Neural cell (in vitro differentiated cells): ENCODE measurements around the gene VAV2.

ENCODE experiments used
- EP300 ChIP-seq: fragments of 450-650 bp; conservative IDR thresholded peaks from 2 replicates; pipeline ENCODE4 v1.6.1; 2014; ENCODE audit warnings: antibody characterized with exemption, mild to moderate bottlenecking, moderate library complexity; ENCODE audit not compliant: poor library complexity, severe bottlenecking
- EZH2 ChIP-seq: fragments of 200-600, 300-800 bp; shearing (Covaris generic), sonication (generic); IDR thresholded peaks from 2 replicates; pipeline ENCODE4 v1.6.1; 2014; ENCODE audit warnings: antibody characterized with exemption, low read length, borderline replicate concordance, mild to moderate bottlenecking; ENCODE audit not compliant: insufficient read depth, poor library complexity, severe bottlenecking
- MXI1 ChIP-seq: fragments of 450-650 bp; conservative IDR thresholded peaks from 2 replicates; pipeline ENCODE4 v1.6.1; 2014; ENCODE audit warnings: antibody characterized with exemption, mild to moderate bottlenecking; ENCODE audit not compliant: poor library complexity, severe bottlenecking
- POLR2AphosphoS5 ChIP-seq: IDR thresholded peaks from 2 replicates; pipeline ENCODE4 v1.6.1; 2012
- SMC3 ChIP-seq: fragments of 450-650 bp; conservative IDR thresholded peaks from 2 replicates; pipeline ENCODE4 v1.6.1; 2014; ENCODE audit warnings: antibody characterized with exemption, mild to moderate bottlenecking, moderate library complexity; ENCODE audit not compliant: poor library complexity
- TAF1 ChIP-seq: IDR thresholded peaks from 2 replicates; pipeline ENCODE4 v1.6.1; 2012; ENCODE audit warnings: low read depth
- TF ChIP-seq, protein P1 (sequence below): fragments of 450-650 bp; IDR thresholded peaks from 2 replicates; pipeline ENCODE4 v1.5.1; 2014; ENCODE audit warnings: antibody characterized with exemption, mild to moderate bottlenecking, moderate library complexity; ENCODE audit not compliant: poor library complexity, severe bottlenecking

- TF ChIP-seq, protein P1, sequence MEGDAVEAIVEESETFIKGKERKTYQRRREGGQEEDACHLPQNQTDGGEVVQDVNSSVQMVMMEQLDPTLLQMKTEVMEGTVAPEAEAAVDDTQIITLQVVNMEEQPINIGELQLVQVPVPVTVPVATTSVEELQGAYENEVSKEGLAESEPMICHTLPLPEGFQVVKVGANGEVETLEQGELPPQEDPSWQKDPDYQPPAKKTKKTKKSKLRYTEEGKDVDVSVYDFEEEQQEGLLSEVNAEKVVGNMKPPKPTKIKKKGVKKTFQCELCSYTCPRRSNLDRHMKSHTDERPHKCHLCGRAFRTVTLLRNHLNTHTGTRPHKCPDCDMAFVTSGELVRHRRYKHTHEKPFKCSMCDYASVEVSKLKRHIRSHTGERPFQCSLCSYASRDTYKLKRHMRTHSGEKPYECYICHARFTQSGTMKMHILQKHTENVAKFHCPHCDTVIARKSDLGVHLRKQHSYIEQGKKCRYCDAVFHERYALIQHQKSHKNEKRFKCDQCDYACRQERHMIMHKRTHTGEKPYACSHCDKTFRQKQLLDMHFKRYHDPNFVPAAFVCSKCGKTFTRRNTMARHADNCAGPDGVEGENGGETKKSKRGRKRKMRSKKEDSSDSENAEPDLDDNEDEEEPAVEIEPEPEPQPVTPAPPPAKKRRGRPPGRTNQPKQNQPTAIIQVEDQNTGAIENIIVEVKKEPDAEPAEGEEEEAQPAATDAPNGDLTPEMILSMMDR, result no peak
- TF ChIP-seq MXI1 (no peak), TAF1 (no peak), POLR2AphosphoS5 (no peak), EZH2 (no peak), SMC3 (no peak), EP300 (no peak)
Measured at GRCh38 chr9:133778336-133779013, 213.6 kb downstream of the VAV2 start.
